HL-60 (cell line): ENCODE results near the gene ROR2.

Source experiments
- DNase-seq, 2 experiments: peaks; one replicate each; pipeline ENCODE4 v3.0.0-alpha.2; 2010 to 2020; ENCODE audit warnings: low read depth in 1 of 2, low spot score in 1 of 2
- H3K27ac ChIP-seq: fragments of 250-450 bp; sonication (Bioruptor Pico); replicated peaks from 2 replicates; pipeline ENCODE4 v1.5.1; 2020; ENCODE audit warnings: mild to moderate bottlenecking, moderate library complexity
- H3K27me3 ChIP-seq: fragments of 250-450 bp; sonication (Bioruptor Pico); 2 replicates; pipeline ENCODE4 v1.5.1; 2021; ENCODE audit warnings: mild to moderate bottlenecking, moderate library complexity; ENCODE audit not compliant: insufficient read depth, poor library complexity, severe bottlenecking
- H3K4me3 ChIP-seq: replicated peaks from 2 replicates; pipeline ENCODE4 v1.5.1; 2011; ENCODE audit warnings: mild to moderate bottlenecking, control low read depth, low read length; ENCODE audit not compliant: insufficient read depth
- GABPA ChIP-seq: IDR thresholded peaks from 2 replicates; pipeline ENCODE4 v1.6.1; 2012; ENCODE audit warnings: low read depth
- POLR2AphosphoS5 ChIP-seq: IDR thresholded peaks from 2 replicates; pipeline ENCODE4 v1.6.1; 2012; ENCODE audit warnings: low read depth
- SPI1 ChIP-seq: IDR thresholded peaks from 2 replicates; pipeline ENCODE4 v1.6.1; 2012; ENCODE audit warnings: low read depth, mild to moderate bottlenecking, borderline replicate concordance
- TF ChIP-seq, protein P1 (sequence below): IDR thresholded peaks from 2 replicates; pipeline ENCODE4 v1.6.1; 2012; ENCODE audit warnings: low read depth; ENCODE audit not compliant: insufficient replicate concordance
- TF ChIP-seq, protein P2 (sequence below): IDR thresholded peaks from one replicate; pipeline ENCODE4 v1.5.1; 2011; ENCODE audit warnings: low read length, control low read depth, inconsistent platforms; ENCODE audit not compliant: insufficient read depth

The ROR2 gene

DNA sequence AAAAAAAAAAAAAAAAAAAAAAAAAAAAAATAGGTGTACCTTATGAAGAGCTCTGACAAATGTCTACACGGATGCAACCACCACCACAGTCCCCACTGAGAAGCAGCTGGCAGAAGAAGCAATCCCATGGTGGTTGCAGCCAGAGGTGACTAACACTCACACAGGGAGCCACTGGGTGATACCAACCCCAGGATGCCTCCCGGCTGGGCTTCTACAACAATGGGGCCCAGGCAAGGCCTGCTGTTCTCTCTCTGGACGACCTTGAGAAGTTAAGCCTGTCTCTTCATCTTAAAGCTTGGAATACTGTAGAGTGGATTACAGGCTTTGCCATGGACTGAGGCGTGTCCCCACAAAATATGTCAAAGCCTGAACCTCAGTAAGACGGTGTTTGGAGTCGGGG lies 104.1 kb downstream of the ROR2 start:
- no peak overlapping the region for H3K4me3 ChIP-seq
- no peaks in the 10 kb centered on the region for H3K27me3 ChIP-seq
- H3K27ac ChIP-seq, result no peak overlapping the region
- no peak for DNase-seq
- TF ChIP-seq SPI1, result no peak
- no peak for TF ChIP-seq POLR2AphosphoS5
- TF ChIP-seq, protein P1, sequence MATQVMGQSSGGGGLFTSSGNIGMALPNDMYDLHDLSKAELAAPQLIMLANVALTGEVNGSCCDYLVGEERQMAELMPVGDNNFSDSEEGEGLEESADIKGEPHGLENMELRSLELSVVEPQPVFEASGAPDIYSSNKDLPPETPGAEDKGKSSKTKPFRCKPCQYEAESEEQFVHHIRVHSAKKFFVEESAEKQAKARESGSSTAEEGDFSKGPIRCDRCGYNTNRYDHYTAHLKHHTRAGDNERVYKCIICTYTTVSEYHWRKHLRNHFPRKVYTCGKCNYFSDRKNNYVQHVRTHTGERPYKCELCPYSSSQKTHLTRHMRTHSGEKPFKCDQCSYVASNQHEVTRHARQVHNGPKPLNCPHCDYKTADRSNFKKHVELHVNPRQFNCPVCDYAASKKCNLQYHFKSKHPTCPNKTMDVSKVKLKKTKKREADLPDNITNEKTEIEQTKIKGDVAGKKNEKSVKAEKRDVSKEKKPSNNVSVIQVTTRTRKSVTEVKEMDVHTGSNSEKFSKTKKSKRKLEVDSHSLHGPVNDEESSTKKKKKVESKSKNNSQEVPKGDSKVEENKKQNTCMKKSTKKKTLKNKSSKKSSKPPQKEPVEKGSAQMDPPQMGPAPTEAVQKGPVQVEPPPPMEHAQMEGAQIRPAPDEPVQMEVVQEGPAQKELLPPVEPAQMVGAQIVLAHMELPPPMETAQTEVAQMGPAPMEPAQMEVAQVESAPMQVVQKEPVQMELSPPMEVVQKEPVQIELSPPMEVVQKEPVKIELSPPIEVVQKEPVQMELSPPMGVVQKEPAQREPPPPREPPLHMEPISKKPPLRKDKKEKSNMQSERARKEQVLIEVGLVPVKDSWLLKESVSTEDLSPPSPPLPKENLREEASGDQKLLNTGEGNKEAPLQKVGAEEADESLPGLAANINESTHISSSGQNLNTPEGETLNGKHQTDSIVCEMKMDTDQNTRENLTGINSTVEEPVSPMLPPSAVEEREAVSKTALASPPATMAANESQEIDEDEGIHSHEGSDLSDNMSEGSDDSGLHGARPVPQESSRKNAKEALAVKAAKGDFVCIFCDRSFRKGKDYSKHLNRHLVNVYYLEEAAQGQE, result no peak
- no peak for TF ChIP-seq GABPA
- TF ChIP-seq, protein P2, sequence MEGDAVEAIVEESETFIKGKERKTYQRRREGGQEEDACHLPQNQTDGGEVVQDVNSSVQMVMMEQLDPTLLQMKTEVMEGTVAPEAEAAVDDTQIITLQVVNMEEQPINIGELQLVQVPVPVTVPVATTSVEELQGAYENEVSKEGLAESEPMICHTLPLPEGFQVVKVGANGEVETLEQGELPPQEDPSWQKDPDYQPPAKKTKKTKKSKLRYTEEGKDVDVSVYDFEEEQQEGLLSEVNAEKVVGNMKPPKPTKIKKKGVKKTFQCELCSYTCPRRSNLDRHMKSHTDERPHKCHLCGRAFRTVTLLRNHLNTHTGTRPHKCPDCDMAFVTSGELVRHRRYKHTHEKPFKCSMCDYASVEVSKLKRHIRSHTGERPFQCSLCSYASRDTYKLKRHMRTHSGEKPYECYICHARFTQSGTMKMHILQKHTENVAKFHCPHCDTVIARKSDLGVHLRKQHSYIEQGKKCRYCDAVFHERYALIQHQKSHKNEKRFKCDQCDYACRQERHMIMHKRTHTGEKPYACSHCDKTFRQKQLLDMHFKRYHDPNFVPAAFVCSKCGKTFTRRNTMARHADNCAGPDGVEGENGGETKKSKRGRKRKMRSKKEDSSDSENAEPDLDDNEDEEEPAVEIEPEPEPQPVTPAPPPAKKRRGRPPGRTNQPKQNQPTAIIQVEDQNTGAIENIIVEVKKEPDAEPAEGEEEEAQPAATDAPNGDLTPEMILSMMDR, result no peak

DNA sequence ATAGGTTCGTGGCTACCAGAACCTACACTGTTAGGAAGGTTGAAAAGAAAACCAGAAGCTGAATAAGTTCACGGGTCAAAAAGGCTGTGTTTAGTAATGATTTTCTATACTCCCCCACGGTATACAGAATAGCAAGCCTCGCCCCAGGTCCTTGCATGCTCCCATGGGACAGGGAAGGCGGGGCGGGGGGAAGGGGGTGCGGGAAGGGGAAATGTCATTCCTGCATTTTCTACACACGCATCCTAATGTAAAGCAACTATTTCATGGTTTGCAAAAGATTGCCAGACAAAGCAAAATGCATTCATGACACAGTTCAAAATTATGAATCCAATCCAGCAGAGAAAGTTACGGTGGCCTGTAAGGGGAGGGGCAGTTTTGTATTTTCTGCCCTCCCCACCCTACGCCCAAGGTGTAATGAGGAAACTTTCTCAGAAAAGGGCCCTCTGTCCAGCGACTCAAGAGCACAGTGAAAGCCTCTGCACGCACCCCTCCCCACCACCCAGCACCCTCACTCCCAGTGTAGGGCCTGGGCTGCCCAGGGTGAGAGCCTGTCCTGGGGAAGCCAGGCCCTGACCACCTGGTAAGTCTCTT lies 105.2 kb downstream of the ROR2 start:
- peak overlapping the region; percentile 38 for H3K27ac ChIP-seq
- DNase-seq, result no peak
- no peak for TF ChIP-seq POLR2AphosphoS5
- no peaks in the 10 kb centered on the region for H3K27me3 ChIP-seq
- H3K4me3 ChIP-seq, result no peak overlapping the region

DNA sequence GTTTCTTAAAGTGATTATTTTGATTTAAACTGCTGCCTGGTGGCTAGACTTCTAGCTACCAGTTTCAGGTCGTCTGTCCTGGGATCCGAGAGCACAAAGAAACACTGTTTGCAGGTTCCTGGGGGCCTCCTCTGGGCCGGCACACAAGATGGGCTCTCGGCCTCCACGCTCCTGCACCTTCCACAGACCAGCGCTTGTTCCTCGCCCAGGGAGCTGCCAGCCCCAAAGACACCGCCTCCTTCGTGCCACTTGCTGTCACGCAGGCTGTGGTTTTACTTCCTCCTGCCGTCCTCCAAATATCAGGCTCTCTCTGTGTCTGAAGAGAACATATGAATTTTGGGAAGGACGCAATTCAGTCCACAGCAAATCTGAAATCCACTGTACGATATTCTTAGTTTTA lies 105.8 kb downstream of the ROR2 start:
- peak overlapping the region; percentile 38 for H3K27ac ChIP-seq
- TF ChIP-seq POLR2AphosphoS5 (peak; percentile 44; the same call in 1 of the 2 replicates), SPI1 (0 out of 2 replicates have a peak, but pooled peaks have one; percentile 5)
- TF ChIP-seq, protein P1, result no peak
- no peaks in the 10 kb centered on the region for H3K27me3 ChIP-seq
- peak; percentile 48 to 84 for DNase-seq
- no peak overlapping the region for H3K4me3 ChIP-seq

DNA sequence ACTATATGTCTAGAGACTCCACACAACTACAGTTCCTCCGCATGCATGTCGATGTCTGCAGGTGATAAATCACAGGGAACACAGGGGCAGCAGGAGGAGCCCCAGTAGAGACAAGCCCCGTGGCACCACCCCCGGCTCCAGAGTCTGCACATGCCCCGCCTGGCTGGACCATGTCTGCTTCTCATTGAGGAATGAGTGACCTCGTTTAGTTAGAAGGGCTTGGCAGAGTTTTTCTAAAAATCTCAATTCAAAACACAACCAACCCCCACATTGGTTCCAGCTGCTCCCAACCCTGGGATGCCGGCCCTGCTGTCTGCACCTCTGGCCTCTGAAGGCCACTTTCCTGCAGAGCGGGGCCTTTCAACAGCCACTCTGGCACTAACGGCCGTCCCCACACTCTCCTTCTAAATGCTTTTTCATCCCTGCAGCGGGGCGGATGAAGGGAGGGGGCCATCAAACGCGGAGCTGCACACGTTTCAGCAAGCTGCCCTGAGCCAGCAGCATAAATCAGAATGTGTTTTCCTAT lies 106.3 kb downstream of the ROR2 start:
- no peaks in the 10 kb centered on the region for H3K27me3 ChIP-seq
- H3K4me3 ChIP-seq, result no peak overlapping the region
- DNase-seq, result no peak
- TF ChIP-seq GABPA (no peak), SPI1 (no peak), POLR2AphosphoS5 (no peak)
- TF ChIP-seq, protein P2, result no peak
- TF ChIP-seq, protein P1, result no peak
- H3K27ac ChIP-seq, result peak overlapping the region; percentile 38
